HG02870 (cell line): Measurements from ENCODE around the gene RMDN2.
"Not testable (repeated sequence)": the region's sequence is repeated elsewhere in the genome, so short reads cannot be mapped to it uniquely, and the experiment has no call there.

ENCODE experiments used
- ATAC-seq: cut with Tn5 transposase; IDR thresholded peaks from one replicate; pipeline ENCODE4 v1.9.1; 2021; ENCODE audit warnings: mild to moderate bottlenecking, moderate library complexity; ENCODE audit not compliant: unreplicated experiment

RMDN2 gene

DNA sequence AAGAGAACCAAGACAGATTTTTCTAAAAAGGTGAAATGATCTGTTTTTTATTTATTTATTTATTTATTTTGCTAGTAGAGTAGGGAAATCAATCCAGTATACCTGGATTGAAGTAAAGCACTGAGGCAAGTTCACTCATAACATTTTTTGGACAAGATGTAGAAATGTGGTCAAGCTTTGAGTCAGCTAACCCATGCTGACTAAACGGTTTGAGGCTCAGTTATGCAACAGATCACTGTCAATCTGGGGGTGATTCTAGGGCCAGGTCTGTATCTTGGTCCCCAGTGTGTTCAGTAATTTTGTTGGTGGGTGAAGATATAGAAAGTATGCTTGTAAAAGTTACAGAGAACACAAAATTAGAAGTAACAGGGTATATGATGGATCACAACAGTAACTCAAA, 60.2 kb downstream of the RMDN2 start:
- ATAC-seq, result no peak

DNA sequence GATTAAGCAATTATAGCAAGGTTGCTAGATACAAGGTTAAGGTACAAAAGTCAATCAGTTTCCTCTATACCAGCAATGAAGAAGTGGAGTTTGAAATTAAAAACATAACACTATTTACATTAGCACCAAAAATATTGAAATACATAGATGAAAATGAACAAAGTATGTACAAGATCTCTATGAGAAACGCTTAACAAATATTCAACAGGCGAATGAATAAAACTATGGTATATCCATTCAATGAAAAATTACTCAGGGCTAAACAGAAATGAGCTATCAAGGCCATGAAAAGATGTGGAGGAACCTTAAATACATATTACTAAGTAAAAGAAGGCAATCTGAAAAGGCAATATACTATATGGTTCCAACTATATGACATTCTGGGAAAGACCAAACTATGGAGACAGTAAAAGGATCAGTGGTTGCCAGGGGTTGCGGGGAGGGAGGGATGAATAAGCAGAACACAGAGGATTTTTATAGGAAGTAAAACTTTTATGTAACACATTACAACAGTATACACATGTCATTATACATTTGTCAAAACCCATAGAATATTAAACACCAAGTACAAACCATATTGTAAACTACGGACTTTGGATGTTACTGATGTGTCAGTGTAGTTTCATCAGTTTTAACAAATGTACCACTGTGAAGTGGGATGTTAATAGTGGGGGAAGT, 62.1 kb downstream of the RMDN2 start:
- no peak for ATAC-seq

DNA sequence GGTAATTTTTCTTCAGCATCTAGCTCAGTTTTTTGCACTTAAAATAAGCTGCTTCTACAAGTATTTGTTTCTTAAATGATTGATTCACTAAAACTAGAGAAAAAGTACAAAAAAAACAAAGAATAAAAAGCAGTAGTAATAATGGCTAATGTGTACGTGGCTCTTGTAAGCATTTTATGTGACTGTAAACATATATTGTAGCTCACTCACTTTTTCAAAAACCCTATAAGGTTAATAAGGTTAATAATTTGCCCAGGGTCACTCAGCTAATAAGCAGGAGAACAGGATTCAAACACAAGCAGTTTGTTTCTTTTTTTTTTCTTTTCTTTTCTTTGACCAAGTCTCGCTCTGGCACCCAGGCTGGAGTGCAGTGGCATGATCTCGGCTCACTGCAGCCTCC, 67.5 kb downstream of the RMDN2 start:
- no peak for ATAC-seq

DNA sequence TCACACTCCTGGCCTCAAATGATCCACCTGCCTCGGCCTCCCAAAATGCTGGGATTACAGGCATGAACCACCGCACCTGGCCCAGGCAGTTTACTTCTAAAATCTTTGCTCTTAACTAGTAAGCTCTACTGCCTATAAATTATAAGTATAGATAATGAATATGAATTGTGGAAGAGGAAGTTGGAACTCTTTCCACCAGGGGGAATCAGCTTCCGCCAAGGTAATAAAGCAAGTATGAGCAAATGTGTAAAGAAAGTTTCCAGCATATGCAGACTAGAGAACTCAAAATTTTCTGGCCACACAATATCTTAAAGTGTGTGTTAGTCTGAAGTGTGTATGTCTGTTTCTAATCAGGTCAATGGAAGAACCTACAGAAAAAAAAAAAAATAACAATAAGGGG, 68.1 kb downstream of the RMDN2 start:
- no peak for ATAC-seq

DNA sequence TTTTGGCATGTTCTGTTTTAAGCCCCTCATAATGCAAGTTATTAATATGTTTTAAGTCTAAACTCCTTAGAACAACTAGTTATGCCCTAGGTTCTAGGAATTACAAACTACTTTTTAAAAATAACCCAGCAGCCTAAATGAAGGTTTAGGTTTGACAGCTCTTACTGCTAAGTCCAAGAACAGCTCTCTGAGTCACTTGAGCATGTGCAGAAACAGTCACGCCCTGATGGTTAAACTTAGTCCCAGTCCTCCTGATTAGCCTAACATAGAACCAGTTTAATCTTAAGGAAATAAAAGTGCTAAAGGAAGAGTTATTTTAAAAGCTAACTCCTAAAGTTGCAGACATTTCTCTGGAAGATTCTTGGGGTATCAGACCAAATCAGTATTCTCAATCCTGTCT, 72.5 kb downstream of the RMDN2 start:
- no peak for ATAC-seq

DNA sequence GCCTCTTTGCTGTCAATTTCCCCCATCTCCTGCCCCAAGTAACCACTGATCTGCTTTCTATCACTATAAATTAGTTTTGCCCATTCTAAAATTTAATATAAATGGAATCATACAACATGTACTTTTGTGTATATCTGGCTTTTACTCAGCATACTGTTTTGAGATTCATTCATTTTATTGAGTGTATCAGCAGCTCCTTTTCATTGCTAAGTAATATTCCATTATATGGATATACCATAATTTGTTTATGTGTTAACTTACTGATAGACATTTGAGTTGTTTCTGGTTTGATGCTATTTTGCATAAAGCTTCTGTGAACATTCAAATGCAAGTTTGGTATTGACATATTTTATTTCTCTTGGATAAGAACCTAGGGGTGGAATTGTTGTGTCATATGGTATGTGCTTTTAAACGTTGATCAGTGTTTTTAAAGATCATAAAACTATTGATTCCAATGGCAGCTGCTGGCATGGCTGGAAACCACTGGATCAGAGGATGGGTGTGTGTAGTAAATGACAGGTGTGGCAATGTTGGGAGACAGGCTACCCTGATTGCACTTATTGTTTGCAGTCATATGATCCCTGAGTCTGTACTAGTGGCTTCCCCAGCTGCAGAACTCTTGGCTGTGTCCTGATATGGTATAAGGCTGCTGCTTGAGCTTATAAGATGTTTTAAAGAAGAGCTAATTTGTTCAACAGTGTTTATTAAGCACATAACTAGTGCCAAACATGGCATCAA, 75.6 kb downstream of the RMDN2 start:
- no peak for ATAC-seq

DNA sequence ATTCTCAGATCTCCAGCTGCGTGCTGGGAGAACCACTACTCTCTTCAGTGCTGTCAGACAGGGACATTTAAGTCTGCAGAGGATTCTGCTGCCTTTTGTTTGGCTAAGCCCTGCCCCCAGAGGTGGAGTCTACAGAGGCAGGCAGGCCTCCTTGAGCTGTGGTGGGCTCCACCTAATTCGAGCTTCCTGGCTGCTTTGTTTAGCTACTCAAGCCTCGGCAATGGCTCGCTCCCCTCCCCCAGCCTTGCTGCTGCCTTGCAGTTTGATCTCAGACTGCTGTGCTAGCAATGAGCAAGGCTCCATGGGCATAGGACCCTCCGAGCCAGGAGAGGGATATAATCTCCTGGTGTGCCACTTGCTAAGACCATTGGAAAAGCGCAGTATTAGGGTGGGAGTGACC, 85.1 kb downstream of the RMDN2 start:
- not testable (repeated sequence) for ATAC-seq

DNA sequence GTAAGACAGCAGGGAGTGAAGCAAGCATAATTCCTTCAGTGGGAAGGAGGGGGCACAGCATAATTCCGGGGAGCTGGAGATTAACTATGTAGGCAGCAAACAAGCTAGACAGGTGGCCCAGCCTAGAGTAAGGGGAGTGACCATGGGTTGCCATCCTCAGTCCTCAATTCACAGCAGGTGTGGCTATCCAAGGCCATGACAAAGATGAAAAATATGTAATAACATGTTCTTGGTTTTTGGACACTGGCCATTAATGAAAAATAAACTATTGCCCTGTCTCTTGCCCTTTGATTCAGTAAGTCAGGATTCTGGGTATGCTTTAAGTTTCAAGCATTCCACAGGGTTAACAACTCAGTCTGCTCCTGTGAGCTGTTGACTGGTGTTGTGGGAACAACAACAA, 85.9 kb downstream of the RMDN2 start:
- ATAC-seq, result no peak

DNA sequence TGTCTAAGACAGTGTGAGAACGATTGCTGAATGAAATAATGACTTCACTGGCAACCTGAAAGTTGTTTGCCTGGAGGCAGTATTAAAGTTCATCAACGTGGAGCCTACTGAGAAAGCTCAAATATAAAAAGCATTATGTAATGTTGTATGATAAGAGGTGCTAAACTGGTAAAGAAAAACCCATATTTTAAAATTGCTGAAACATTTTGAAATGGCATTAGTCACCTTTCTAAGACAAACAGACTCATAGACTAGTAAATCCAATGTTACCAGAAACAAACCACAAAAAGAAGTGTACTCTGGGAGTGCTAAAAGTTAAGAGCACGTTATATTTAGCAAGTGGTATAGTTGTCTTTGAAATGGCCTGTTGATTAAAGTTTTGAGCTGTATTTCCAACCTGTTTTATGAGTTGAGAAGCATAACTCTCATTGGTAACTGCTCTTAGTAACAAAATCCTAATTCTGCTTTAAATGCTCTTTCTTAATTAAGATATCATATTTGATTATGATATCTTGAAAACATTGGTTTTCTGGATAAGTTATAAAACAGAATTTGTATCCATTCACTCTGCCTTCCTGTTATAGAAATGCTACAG, 88.2 kb downstream of the RMDN2 start:
- ATAC-seq, result no peak

DNA sequence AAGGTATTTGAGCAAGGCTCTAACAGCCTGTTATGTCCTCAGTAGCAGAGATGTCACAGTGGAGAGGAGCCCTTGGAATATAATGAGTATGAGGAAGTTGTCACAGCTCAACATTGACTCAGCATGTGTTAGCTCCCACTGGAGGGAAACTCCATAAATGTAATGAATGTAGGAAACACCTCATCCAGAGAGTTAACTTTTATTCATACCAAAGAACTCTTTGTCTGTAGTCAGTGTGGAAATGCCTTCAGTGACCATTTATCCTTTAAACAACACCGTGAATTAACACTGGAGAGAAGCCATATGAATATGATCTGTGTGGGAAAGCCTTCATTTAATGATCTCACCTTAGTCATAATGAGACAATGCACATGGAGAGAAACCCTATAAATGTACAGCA, 91.1 kb downstream of the RMDN2 start:
- no peak for ATAC-seq

DNA sequence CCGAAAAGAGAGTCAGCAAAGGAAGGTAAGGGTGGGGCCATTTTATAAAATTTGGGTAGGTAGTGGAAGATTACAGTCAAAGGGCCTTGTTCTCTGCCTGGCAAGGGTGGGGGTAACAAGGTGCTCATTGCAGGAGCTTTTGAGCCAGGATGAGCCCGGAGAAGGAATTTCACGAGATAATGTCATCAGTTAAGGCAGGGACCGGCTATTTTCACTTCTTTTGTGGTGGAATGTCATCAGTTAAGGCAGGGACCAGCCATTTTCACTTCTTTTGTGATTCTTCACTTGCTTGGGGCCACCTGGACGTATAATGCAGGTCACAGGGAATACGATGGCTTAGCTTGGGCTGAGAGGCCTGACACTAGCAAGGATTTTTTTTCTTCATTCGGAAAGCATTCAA, 92.7 kb downstream of the RMDN2 start:
- no peak for ATAC-seq

DNA sequence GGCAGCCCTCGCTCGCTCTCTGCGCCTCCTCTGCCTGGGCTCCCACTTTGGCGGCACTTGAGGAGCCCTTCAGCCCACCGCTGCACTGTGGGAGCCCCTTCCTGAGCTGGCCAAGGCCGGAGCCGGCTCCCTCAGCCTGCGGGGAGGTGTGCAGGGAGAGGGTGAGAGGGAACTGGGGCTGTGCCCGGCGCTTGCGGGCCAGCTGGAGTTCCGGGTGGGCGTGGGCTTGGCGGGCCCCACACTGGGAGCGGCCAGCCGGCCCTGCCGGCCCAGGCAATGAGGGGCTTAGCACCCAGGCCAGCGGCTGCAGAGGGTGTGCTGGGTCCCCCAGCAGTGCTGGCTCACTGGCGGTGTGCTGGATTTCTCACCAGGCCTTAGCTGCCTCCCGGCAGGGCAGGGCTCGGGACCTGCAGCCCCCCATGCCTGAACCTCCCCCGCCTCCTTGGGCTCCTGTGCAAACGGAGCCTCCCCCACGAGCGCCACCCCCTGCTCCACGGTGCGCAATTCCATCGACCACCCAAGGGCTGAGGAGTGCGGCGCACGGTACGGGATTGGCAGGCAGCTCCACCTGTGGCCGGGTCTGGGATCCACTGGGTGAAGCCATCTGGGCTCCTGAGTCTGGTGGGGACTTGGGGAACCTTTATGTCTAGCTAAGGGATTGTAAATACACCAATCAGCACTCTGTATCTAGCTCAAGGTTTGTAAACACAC, 95.4 kb downstream of the RMDN2 start:
- not testable (repeated sequence) for ATAC-seq

DNA sequence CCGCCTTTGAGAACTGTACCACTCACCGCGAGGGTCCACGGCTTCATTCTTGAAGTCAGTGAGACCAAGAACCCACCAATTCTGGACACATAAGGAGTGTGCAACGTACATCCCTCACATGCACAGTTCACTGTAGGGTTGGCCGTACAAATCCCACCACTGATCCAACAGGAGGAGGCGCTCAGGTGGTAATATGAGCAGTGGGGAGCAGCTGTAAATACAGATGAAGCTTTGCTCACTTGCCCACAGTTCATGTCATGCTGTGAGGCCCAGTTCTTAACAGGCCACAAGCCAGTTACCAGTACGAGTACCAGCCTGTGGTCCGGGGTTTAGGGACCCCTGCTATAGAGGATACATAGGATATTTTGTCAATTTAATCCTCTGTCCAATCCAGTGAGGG, 96.5 kb downstream of the RMDN2 start:
- no peak for ATAC-seq

DNA sequence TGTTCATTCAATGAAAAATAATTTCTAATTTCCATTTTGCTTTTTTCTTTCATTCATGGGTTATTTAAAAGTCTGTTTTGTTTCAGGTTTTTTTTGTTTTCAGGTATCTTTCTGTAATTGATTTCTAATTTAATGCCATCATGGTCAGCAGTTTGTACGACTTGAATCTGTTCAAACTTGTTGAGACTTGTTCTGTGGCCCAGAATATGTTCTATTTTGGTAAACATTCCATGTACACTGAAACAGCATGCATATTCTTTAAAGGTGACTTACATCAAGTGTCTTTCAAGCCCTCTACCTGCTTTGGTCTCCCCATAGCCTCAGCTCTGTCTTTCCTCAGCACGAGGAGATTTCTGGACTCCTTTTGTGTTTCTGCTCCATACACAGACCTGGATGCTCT, 101.8 kb downstream of the RMDN2 start:
- ATAC-seq, result no peak

DNA sequence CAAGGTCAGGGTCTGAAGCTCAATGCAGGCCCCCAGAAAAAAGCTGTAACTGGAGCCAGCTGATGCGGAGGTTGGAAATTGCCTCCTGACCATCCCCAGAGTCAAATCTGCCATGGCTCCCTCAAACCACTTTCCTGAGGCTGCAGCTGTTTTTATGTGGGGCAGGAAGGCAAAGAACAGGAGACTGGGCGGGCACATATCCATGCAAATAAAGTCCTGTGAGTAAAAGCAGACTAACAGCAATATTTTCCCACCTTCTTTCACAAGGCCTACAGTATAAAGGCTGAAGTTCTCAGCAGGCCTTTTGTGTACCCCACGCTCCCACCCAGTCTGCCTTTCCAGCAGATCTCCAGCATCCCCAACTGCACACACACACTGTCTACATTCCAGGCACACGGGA, 103.7 kb downstream of the RMDN2 start:
- no peak for ATAC-seq

DNA sequence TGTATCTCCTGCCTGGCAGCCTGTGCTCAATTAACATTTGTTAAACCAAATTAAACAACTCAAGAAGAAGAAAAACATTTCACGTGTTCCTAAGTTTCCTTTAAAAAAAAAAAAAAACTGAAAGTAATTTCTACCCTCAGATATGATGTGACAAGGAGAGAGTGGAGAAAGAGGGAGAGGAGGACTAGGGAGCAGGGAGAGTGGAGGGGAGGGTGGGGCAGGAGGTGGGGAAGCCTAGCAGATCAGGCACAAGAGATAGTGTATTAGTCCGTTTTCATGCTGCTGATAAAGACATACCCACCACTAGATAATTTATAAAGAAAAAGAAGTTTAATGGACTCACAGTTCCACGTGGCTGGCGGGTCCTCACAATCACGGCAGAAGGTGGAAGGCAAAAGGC, 104.4 kb downstream of the RMDN2 start:
- no peak for ATAC-seq

DNA sequence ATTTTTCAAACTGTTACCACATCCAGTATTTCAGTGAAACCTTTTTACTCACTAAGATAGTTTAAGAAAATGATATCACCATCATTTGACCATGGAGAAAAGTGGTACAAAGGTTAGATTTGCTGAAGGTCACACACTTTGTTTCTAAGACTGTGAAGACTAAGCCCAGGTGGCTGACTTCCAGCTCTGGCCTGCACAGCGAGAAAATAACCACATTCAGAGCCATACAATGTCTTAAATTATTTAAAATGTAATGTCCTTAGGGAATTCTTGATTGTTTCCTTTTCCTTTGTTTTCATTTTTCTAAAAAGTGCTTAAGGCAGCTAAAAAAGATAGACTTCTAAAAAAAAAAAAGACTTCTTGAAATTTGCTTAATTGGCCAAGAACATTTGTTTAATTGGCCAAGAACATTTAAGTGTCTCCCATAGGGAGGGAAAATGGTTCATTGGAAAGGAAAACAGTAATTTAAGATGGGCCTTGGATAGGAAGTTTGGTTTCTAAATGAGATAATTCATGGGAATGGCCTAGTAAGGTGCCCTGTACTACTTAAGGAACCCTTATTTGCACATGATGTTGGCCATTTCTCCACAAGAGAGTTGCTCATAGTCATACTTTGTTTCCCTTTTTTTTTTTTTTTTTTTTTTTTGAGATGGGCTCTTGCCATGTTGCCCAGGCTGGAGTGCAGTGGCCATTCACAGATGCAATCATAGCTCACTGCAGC, 105.7 kb downstream of the RMDN2 start:
- ATAC-seq, result no peak

DNA sequence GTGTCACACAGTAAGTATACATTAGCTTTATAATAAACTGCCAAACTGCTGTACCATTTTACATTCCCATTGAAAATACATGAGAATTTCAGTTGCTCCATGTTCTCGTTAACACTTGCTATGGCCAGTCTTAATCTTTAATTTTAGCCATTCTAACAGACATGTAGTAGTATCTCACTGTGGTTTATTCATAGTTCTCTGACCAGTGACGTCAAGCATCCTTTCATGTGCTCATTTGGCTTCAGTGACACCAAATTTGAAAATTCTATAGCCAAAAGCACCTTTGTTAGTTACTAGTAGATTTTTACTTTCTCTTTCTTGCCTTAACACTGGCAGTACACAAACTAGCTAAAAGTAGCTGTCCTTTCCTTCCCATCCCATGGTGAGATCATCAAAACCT, 107.9 kb downstream of the RMDN2 start:
- ATAC-seq, result no peak

DNA sequence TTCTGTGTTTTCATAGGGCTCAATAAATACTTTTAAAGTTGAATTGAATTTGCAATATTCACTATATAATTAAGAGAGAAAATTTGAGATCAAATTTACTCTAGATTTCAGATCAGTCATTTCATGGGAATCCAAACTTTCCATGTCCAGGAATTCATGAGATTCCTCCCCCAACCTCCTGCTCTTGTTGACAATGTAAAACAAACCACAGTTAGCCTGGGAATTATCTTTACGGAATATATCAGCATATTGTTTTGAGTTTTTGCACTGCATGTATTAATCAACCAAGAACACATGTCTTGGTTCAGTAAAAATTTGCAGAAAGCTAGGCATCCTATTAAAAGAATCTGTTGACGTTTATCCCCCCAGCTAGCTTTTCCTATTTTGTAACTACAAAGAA, 108.6 kb downstream of the RMDN2 start:
- no peak for ATAC-seq

DNA sequence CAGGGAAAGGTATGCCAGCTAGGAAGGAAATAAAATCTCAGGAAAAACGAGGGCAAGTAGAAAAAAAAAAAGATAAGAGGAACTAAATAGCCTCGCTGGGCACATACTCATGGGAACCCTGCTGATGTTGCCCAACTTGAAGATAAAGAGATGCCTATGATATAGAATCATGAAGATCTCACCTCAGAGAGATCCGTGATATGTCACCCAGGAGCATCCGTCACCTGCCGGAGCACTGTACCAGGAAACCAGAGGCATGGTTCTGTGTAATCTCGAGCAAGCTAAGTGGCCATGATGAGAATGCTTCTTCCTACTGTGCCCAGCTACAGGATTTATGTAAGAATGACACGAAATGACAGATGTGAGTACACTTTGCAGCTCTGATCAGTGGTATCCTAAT, 110.9 kb downstream of the RMDN2 start:
- ATAC-seq, result no peak

DNA sequence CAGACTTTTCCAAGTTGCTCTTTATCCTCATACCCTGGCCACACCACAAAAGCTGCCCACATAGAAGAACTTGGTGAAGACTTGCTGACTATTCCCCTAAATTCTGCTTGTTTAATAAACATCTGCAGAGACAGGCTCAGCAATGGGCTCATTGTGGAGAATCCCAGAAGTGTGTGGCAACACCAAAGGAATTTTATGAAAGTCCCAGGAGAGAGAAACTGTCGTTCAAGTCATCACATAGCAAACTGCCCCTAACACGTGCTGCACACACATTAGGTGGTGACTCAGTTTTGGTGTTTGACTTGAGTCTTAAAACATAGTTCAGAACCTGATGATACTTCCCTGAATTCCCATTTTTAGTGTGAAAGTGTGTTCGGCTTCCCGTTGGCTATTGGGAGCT, 112.2 kb downstream of the RMDN2 start:
- no peak for ATAC-seq
